ENCODE data around the gene EFCAB10.
A peak's percentile ranks its signal among the peaks of the same experiment; 100 is the strongest.
"Not testable (repeated sequence)": the region's sequence is repeated elsewhere in the genome, so short reads cannot be mapped to it uniquely, and the experiment has no call there.

Gene EFCAB10

GRCh38 chr7:105599080-105599479 lies 17.8 kb upstream of the EFCAB10 start:
- DNase-seq (ENCODE audit: low read depth in 2 of 2), result not testable (repeated sequence)

DNA sequence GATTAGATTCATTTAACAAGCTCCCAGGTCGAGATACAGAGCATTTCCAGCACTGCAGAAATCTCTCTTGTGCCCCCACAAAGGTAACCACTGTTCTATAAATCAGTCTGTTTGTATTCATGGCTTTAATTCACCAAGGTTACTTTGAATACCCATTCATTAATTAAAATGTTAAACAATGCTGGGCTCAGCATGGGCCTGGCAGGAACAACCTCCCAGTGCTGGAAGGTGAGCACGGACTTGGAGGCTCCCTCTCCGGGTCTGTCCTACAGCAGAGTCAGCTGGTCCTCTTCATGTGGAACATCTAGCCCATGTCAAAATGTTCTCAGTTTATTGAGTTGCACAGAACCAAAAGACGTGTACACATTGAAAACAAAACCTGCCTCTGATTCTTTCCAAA lies 15.6 kb upstream of the EFCAB10 start:
- no peak for DNase-seq (ENCODE audit: low read depth in 2 of 2)

DNA sequence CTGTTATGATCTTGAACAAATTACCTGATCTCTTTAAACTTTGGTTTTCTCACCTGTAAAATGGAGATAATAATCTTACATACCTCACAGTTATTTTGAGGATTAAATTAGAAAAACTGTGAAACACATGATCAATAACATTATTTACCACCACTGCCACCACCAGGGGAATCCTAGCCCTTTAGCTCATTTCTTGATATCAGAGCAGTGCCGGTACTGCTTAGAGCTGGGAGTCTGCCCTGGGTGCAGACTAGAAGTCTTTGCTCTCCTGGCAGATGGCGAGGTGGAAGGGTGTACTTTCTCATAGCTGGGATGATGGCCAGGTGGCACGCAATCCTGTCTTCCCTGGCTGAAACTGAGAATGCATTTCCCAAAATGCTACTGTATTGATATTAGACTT lies 12.7 kb upstream of the EFCAB10 start:
- no peak for DNase-seq (ENCODE audit: low read depth in 2 of 2)

DNA sequence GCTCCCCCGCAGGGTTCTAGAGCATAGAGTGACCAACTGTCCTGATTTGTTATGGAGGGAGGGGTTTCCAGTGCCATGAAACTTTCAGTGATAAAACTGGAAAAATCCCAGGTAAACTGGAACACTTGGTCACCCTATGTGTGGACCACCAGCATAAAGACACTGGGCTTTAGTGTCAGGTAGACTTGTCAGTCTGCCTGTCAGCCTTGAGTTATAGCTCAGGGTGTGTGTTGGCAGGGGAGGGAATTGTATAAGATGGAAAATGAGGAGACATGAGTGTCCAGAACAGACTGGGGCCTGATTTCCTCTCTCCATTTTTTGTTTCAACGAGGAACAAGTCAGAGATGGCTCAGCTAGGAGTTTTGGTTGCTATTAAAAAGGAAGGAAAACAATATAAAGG lies 10.2 kb upstream of the EFCAB10 start:
- DNase-seq (ENCODE audit: low read depth in 2 of 2), result no peak

DNA sequence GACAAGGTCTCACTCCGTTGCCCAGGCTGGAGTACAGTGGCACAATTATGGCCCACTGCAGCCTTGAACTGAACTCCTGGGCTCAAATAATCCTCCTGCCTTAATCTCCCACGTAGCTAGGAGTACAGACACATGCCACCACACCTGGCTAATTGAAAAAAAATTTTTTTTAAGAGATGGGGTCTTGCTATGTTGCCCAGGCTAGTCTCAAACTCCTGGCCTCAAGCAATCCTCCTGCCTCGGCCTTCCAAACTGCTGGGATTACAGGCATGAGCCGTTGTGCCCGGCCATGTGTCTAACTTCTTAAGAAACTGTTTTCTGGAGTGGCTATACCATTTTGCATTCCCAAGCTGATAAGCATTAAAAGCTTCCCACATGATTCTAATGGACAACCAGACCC lies 9.5 kb upstream of the EFCAB10 start:
- DNase-seq (ENCODE audit: low read depth in 2 of 2), result no peak

- DNase-seq (ENCODE audit: low read depth in 2 of 2), result peak in 1 of 2 donors; percentile 15
These were observed 8.2 kb upstream of the EFCAB10 start for GRCh38 chr7:105589356-105590077.

- no peak for DNase-seq (ENCODE audit: low read depth in 2 of 2)
These were observed 6.8 kb upstream of the EFCAB10 start for GRCh38 chr7:105587909-105588635.

DNA sequence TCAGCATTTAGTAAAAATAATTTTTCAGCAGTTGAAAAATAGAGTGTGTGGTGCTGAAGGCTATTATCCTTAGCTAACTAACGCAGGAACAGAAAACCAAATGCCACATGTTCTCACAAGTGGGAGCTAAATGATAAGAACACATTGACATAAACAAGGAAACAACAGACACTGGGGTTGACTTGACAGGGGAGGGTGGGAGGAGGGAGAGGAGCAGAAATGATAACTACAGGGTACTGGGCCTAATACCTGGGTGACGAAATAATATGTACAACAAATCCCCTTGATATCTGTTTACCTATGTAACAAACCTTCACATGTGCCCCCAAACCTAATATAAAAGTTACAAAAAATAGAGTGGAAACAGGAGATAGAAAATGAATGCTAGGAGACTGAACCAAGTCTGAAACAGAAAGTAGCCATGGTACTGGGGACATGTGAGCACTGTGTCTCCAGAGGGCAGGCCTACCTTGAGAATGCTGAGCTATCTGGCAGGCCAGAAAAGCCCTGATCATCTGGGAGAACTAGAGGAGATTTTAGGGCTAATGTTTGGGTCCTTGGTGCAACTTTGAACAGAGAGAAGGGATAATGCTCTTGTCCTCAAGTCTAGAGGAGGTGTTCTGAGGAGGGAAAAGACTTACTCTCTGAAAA lies 4.7 kb upstream of the EFCAB10 start:
- DNase-seq (ENCODE audit: low read depth in 2 of 2), result no peak

DNA sequence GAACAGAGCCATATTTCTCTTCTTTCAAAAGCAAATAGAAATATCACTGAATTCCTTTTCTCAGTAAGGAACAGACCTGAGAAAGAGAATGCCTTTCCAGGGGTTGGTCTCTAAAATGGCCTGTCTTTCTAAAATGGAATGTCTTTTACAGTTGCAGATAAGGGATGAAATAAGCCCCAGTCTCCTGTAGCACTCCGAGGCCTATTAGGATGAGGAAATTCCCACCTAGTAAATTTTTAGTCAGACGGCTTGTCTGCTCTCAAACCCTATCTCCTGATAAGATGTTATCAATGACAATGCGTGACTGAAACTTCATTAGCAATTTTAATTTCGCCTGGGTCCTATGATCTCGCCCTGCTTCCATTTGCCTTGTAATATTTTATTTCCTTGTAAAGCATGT lies 2.9 kb upstream of the EFCAB10 start:
- no peak for DNase-seq (ENCODE audit: low read depth in 2 of 2)

- DNase-seq (ENCODE audit: low read depth in 2 of 2), result no peak
These were observed 1.8 kb upstream of the EFCAB10 start for GRCh38 chr7:105583061-105583460.

DNA sequence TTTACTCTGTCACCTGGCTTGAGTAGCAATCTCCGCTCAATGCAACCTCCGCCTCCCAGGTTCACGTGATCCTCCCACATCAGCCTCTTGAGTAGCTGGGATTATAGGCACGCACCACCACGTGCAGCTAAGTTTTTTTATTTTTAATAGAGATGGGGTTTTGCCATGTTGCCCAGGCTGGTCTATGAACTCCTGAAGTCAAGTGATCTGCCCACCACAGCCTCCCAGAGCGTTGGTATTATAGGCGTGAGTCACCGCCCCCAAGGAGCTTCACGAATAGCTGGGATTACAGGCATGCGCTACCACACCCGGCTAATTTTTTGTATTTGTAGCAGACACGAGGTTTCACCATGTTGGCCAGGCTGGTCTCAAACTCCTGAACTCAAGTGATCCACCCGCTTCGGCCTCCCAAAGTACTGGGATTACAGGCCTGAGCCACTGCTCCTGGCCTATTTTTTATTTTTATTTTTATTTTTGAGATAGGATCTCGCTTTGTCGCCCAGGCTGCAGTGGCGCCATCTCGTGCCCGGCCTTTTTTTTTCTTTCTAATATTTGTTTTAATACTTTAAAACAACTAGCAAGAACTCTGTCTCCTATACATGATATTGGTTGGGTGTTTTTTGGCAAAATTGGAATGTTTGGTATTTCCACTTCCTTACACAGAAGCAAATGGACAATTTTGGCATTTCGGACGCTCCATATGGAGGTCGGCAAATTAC lies 1.1 kb downstream of the EFCAB10 start:
- DNase-seq (ENCODE audit: low read depth in 2 of 2), result no peak

- DNase-seq (ENCODE audit: low read depth in 2 of 2), result no peak
These were observed 2.8 kb downstream of the EFCAB10 start for GRCh38 chr7:105578496-105578895.

DNA sequence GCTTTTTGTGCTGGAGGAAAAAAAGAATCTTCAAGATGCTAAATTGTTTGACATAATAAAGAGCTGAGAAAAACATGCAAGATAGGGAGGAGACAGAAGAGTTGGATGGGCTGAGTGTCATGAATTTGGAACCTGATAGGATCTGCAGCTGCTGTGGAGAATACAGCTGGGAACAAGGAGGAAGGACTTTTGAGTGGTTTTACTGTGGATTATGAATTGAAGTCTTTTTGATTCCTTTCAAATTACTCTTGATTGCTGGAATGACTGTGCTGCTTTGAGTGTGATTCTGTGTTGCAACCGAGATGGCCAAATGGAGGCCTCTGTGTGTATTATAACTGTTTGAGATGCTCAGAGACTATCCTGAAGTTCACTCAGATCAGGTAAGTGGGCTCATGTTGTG lies 4.0 kb downstream of the EFCAB10 start:
- DNase-seq (ENCODE audit: low read depth in 2 of 2), result no peak

- no peak for DNase-seq (ENCODE audit: low read depth in 2 of 2)
These were observed 9.4 kb downstream of the EFCAB10 start for GRCh38 chr7:105571891-105572290.

GRCh38 chr7:105567821-105568220 lies 13.5 kb downstream of the EFCAB10 start:
- no peak for DNase-seq (ENCODE audit: low read depth in 2 of 2)

DNA sequence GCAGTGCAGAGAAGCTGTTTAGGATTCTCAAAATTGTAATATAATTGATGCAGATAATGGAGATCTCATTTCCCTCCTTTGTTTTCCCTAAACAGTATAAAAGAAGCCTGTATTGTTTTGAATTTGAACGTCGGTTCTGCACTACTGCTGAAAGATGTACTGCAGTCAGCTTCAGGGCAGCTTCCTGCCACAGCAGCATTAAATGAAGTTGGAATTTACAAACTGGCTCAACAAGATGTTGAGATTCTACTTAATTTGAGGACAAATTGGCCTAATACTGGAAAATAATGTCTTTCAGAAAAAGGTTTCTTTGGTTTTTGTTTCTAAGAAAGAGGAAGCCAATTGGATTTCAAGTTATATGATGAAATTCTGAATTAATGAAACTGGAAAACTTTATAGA lies 14.3 kb downstream of the EFCAB10 start:
- no peak for DNase-seq (ENCODE audit: low read depth in 2 of 2)

GRCh38 chr7:105565190-105565589 lies 16.1 kb downstream of the EFCAB10 start:
- DNase-seq (ENCODE audit: low read depth in 2 of 2), result no peak

- DNase-seq (ENCODE audit: low read depth in 2 of 2), result no peak
These were observed 21.4 kb downstream of the EFCAB10 start for GRCh38 chr7:105559926-105560325.

DNA sequence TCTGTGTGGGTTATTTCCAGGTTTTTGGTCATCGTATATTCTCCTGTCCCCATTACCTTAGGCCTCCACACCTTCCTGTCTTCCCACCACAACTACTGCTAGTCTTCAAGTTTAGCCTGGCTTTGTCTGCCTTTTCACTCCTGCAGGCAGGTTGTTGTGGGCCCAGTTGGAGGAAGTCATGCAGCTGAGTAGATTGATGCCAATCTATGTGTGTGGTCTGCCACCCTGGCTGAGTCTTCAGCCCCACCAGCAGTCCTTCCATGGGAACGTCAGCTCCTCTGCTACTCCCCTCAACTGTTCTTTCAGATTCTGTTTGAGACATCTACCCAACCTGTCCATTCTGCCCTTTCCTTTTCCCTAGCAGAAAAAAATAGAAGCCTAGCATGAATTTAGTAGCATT lies 43.0 kb downstream of the EFCAB10 start:
- DNase-seq (ENCODE audit: low read depth in 2 of 2), result no peak

- DNase-seq (ENCODE audit: low read depth in 2 of 2), result no peak
These were observed 48.4 kb downstream of the EFCAB10 start for GRCh38 chr7:105532709-105533460.
